NCI-H2196 treated with DMSO at 0.1 percent for 48 hours (cell line): ENCODE data around the gene LIPA.
A peak's percentile ranks its signal among the peaks of the same experiment; 100 is the strongest.

Source experiments
- DNase-seq: peaks from one replicate; lab custom pipeline; 2025; ENCODE audit not compliant: unreplicated experiment; lab: John Stamatoyannopoulos, UW

The LIPA gene

DNA sequence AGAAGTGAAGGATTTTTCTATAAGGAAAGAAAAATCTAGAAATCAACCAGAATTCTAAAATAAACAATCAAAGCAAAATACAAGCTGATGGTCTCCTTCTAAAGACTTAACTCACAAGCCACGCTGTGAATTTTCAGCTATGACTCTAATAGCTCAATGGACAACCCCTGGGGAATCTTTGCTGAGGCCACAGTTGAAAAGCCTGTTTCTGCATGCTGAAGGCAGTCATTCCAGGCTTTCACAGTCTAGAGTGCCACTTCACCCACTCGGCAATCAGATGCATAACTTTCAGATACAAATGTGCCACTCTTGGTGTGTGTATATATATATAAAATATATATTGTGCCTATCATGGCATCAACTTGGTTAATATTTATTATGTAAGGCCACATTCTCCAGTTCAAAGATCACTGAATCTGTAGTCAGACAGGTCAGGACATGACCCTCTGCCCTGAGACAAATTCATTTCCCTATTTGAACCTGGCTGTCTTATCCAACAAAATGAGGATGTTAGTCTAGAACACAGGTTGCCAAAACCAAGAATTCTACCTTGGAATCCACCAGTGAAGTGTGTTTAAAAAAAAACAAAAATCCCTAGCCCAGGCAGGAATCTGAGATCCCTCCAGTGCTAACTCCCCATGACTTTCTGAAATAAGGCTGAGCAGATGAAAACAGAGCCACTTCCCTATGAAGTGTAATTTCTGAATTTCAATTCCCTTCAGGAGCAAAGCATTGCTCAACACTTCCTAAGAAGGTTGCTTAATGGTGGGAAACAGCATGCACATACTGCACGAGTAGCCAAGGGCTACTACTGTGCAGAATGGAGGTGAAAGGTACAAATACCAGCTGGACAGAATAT, 9.9 kb downstream of the LIPA start:
- no peak for DNase-seq

GRCh38 chr10:89241026-89241425, 10.5 kb downstream of the LIPA start:
- no peak for DNase-seq

DNA sequence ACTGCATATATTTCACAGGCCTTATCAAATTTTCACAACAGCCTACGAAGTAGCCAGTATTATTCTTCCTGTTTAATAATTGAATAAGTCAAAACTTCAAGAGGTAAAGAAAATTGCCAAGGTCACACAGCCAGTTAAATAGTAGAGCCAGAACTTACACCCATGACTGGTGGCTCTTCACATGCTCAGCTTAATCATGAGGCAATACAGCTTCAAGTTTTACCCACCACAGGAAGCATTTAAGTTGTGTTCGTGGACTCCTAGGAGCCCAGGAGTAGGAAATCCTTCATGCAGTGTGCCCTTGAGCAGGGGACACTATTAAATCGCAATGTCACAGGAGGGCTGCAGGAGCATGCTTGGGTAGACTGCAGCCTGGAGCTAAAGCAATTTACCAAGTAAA, 11.1 kb downstream of the LIPA start:
- no peak for DNase-seq

- no peak for DNase-seq
Measured at GRCh38 chr10:89238956-89239644, 12.5 kb downstream of the LIPA start.

GRCh38 chr10:89237849-89238248, 13.7 kb downstream of the LIPA start:
- DNase-seq: no peak

DNA sequence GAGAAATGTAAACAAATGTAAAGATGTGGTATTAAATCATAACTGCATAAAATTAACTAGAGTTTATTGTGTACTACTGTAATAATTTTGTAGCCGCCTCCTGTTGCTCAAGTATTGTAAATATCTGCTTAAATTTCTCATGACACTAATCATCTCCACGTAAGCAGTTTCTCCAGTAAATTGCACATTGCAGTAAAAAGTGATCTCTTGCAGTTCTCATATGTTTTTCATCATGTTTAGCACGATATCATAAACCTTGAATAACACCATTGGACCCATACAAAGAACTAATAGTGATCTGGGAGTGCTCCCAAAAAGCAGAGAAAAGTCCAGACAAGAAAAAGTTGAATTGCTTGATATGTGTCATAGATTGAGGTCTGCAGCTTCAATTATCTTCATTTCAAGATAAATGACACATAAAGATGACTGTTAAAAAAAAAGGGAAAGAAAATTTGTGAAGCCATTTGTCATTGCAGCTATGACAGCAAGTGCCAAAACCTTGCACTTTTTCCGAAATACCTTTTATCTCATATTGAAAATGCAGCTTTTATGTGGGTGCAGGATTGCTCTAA, 15.3 kb downstream of the LIPA start:
- no peak for DNase-seq

DNA sequence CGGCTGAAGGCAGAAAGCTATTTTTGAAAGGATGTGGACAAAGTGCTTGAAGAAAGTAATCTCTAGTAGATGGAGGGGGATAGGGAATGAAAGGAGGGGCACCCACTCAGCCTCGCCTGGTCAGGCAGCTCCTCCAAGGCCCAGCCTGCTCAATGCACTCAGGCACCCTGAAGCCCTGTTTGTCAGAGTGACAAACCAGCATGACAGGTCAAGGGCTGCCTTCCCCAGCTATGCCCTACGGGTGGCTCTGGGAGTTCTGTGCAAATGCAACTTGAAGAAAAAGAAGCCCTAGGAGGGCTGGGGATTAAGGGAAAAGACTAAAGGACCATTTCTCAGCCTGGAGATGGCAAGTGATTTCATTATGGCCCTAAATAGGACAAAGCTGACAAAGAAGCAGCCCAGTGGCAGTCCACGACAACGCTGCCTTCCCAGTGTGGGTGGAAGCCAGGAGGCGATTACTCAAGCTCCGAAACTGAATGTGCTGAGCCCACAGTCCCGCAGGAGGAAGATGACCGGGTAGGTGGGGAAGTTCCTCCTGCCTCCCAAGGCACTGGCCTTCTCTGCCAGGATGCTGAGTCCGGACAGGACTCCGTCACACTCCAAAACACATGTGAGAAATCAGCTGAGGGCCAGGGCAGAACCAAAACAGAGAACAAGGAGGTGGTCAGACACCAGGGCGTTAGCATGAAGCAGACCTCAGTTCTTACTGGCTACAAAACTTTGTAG, 16.3 kb downstream of the LIPA start:
- DNase-seq: no peak

GRCh38 chr10:89233033-89233432, 18.5 kb downstream of the LIPA start:
- DNase-seq: no peak

GRCh38 chr10:89228962-89229361, 22.6 kb downstream of the LIPA start:
- no peak for DNase-seq

- DNase-seq: no peak
Measured at GRCh38 chr10:89228146-89228545, 23.4 kb downstream of the LIPA start.

DNA sequence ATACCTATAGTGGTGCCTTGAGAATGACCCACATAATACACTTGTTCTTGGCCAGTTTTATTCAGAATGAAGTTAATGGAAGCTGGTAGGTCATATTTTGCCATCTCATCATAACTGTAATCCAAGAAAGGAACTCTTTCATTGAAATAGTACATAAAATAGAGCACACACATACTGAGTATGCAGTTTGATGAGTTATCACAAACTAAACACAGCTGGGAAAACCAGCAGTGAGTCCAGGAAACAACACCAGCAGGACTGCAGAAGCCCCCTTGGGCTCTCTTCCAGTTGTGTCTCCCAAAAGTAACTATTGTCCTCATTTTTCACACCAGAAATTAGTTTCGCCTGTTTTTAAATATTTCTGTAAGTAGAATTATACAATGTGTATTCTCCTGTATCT, 24.7 kb downstream of the LIPA start:
- DNase-seq: no peak

GRCh38 chr10:89224739-89225443, 26.7 kb downstream of the LIPA start:
- no peak for DNase-seq

DNA sequence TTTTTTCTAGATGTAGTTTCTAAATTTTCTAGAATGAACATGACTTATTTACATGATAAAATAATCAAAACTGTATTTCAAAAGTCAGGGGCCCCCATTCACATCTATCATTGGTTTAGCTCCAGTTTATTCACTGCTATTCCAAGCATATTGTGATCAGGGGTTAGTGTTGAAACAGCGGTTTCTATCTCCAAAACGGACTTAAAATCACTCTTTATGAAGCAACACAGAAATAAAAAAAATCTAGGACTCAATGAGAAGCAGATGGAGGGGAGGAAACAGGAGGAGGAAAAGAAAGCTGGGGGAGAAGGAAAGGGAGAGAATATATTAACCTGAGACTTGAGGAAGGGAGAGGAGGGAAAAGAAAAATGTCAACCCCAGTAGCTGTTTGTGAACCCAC, 29.7 kb downstream of the LIPA start:
- no peak for DNase-seq

GRCh38 chr10:89219513-89220218, 31.9 kb downstream of the LIPA start:
- DNase-seq: no peak

DNA sequence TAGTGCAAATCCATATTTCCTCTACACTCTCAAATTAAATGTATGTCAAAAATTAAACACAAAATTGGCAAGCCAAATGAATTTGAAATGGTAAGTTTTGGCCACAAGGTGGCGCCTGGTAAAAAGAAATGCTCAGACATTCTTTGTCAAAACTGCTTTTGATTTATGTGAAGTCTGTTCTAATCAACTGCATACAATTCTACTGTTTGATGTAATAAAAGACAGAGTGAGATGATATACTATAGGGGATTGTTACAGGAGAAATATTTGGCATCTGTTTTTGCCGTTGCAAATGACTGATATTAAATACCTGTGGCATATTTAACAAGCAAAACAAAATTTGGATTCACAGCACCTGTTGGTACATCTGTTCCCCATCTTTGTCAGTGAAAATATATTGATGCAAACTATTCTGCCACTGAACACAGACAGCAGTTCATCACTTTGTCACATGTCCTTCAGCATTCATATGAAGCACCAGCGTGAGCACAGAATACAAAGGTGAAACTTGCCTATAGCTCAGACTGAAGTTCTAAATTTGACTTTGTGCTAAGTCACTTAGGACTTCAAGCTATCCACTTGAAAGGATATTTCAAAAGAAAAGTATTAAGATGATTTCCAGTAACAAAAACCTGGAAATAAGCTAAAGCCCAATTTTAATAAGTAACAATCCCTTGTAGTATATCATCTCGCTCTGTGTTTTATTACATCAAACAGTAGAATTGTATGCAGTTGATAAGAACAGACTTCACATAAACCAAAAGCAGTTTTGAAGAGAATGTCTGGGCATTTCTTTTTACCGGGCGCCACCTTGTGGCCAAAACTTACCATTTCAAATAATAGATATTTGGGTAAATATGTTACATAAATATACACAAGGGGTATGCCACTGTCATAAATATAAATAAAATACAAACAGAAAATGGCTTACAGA, 34.3 kb downstream of the LIPA start:
- DNase-seq: peak; percentile 4

- no peak for DNase-seq
Measured at GRCh38 chr10:89216056-89216455, 35.5 kb downstream of the LIPA start.

DNA sequence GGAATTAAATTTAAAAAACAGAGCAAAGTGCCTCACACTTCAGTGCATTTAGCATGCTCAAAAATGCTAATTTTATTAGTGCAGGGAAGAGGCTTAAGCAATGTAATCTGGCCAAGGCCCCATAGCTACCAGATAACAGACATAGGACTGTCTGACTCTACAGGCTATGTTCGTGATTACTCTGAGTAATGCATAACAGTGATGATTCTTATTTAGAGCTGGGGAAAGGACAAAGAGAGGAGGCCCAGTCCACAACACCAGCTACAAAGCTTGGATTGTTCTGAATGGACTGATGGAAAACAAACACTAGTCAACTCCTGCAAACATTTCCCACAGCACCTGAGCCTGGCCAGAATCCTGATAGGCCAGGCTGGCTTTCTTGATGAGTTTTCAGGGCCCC, 36.1 kb downstream of the LIPA start:
- no peak for DNase-seq

DNA sequence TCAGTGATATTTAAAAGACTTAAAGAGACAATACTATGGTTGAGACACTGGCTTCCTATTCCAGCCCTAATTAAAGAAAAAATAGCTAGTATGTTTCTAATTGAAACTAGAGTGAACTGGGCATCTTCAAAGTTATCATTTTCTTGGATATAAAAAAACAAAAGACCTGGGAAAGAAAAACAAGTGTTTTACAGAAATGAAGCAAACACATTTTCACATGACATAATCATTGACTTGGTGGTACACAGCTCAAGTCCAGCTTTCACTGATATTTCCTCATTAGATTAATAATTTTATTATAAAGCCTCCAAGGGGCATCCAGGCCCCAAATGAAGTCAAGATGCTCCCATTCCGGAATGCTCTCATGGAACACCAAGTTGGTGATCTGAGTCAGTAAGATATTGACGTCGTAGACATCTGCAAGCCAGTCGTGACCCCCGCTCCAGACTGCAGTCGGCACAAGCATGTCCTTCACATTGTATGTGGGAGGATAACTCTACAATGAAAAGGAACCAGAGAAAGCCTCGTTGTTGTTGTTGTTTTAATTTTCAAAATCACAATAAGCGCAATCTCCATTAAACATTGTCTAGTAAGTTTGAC, 36.9 kb downstream of the LIPA start:
- DNase-seq: no peak
